ENCODE measurements around the gene RPA3.

Gene RPA3

DNA sequence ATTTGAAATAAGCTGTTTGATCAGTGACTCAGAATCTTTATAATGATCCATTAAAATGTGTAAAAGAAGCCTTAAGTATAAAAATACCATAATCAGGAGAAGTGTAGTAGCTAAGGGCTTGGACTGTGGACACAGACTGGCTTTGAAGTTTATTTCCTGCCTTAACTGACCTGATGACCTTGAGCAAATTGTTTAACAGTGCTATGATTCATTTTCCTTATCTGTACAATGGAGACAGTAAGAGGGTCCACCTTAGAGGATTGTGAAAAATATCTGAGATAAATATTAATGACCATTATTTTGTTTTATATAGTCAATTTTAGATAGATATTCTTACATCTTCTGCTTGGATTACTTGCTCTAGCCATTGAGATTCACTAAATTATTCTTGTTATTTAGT is 13.3 kb upstream of the RPA3 start:
- DNase-seq: no peak

DNA sequence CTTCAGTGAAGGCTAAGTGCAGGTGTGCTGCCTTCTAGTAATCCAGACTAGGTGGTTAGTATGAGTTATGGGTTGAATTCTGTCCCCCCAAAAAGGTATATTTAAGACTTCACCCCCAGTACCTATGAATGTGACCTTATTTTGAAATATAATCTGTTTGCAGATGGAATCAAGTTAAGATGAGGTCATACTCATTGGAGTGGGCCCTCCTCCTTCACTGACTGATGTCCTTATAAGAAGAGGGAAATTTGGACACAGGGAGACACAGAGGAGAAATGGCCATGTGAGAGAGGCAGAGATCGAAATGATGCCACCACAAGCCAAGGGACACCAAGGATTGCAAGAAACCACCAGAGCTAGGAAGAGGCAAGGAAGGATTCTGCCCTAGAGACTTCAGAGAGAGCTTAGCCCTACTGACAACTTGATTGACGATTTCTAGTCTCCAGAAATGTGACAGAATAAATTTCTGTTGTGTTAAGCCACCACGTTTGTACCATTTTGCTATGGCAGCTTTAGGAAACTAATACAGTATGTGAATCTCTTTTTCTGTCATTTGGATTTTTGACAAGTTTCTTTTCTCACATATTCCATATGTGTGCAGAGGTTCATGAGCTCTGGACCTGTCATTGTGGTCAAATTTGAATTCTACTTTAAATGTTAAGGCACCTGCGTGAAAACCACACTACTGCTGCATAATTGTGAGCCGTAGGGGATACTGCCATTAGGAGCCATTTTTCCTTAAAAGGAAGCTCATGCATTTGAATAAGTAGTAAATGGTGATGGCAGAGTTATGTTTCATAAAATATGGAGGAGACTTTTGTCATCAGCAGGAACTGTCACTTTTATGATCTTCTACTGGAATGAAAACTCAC is 2.6 kb upstream of the RPA3 start:
- DNase-seq: no peak

DNA sequence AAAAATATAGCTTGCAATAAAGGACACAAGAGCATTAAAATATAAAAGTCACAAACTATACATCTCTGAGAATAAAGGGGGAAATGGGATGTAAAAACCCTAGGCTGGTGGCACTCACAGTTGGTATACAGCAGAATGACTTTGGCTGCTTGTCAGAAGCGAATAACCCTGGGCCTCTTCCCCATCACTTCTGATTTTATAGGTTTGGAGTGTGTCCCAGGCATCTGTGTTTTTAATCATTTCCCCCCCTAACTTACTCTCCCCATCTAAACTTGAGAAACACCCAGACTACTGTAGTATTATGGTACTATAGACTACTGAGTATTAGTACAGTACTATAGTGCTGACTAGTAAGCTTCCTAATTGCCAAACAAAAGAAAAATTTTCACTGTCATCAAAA is 1.8 kb upstream of the RPA3 start:
- DNase-seq: no peak

DNA sequence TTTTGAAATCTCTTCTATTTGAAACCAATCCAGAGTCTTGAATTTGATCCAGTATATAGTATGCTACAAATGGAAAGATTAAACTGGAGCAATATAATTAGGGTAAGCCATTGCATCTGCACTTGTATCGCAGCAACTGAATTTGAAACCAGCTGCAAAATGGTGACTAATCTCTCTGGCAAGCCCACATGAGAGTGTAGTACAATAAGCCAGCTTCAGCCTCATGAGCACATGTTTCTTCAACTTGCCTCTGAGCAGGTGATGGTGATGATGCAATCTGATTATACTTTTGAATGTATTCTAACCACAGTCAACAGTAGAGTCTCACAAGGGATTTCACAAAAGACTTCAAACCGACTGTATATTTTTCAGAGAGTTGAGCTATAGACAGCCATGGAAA is 829 bp upstream of the RPA3 start:
- DNase-seq: peak; percentile 48

DNA sequence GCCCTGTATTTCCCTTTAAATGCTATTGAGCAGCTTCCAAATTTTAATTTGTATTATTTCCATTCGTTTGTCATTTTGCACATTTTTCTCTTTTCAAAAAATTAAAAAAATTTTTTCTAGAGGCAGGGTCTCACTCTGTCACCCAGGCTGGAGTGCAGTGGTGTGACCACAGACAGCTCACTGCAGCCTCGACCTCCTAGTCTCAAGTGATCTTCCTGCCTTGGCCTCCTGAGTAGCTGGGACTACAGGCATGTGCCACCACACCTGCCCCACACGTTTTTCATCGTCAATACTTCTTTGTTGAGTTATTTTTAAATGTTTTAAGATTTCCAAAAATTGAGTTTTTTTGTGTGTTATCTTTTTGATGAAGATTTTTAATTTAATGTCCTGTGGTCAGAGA is 4.7 kb downstream of the RPA3 start:
- DNase-seq: no peak

DNA sequence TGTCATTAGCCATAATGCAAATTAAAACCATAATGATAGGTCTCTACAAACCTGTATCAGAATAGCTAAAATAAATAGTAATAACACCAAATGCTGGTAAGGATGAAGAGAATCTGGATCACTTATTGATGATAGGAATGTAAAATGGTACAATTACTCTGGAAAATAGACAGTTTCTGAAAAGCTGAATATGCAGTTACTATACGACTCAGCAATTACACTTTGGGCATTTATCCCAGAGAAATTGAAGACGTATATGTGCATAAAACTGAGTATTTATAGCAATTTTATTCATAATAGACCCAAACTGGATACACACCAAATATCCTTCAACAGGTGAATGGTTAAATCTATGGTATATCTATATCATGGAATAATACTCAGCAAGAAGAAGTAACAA is 7.9 kb downstream of the RPA3 start:
- DNase-seq: no peak

DNA sequence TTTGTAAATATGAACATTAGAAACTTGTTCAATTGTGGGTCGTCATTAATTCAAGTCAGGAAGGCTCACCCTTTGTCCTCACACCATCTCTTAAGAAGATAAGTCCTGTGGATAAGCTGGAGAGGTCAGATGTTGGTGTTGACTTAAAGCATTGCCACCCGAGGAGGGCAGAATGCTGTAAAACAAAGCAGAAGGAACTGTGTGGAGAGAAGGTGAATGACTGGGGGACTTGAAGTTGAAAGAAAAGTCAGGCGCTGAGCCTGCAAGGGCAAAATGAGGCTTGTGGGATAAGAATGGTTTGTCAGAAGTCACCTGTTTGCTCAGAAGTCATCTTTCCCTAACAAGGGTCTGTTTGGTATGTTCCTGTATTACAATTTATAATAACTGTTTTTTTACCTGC is 9.1 kb downstream of the RPA3 start:
- no peak for DNase-seq

DNA sequence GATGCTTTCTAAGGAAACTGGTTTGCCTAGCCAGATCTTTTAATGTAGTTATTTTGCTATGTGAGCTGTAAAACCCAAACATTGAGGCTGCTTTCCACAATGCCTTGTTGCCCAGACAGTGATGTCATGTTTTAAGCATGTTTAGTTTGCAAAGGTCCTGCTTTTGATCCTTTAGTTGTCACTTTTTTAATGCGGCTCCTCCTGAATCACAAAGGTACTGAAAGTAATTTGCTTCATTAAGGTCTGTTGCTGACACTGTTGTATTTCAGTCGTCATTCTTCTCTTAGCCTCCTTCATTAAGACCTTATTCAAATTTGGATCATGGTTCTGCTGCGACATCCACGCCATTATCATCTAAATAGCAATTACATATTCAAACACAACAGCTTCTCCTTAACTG is 10.6 kb downstream of the RPA3 start:
- DNase-seq: no peak

DNA sequence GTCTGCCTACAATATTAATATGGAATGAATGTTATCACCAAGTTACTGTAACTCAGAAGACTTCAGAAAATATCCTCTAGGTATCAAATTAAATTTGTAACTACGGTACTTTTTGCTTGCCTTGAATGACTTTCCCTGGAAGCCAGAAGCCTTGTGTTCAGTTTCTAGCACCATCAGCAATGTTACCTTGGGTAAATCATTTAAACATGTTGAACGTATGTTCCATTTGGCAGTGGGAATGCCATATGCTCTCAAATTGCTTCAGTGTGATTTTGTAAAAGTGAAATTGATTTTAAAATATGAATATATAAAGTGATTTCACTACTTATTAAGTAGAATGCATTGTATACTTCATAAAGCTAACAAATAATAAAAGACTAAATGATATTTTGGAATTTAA is 11.2 kb downstream of the RPA3 start:
- DNase-seq: no peak

DNA sequence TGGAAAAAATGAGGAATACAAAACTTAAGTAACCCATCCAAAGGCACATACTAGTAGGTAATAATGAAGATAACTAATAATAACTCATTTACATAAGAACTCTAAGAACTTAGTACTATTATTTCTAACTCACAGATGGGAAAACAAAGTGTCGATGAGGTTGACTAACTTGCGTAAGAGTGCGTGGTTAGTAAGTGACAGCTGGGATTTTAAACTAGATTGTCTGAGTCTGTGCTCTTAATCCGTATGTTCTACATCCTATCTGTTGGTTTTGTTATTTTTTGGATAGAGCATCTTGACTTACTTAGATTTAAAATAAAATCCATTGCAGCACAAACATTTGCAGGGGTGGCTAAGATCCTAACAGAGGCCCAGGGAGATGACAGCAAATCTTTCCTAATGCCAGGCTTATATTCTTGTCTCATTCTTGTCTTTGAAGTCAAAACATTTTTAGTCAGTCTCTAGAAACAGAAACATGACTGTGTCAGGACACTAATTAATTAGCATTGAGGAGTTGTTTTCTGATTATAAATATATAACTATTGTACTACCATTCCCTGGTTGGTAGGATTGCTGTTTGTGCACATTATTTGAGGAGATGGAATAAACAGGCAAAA is 11.7 kb downstream of the RPA3 start:
- DNase-seq: no peak

DNA sequence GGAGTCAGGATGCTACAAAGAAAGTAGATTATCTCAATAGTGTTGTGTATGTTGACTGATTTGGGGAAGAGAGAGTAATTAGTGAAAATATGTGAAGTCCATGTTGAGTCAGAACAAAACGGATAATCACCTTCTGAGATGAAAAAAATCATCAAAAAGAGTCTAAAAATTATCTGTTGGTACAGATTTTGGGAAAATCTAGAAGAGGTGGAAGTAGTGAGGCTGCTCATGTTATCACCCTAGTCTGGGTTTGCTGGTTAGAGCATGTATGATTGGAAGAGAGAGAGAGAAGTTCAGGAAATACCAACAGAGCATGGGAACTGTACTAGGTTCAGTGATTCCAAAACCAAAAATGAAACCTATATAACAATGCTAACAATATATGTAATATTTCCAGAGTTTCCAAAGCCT is 12.3 kb downstream of the RPA3 start:
- DNase-seq: no peak

DNA sequence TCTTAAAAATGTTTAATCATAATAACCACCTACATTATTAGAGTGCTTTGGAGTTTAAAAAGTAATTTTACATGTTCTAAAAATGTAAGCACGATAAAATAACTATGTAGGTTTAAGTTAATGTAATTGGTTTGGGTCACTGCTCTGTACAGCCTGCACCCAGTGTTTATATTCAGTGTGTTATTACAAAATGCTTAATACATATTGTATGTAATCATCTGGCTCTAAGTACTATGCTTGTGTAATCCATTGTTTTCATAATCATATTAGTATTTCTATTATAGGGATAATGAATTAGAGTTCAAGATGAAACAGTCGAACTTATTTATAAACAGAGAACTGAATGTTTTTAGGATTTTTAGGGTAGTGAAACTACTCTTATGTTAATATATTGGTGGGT is 13.1 kb downstream of the RPA3 start:
- no peak for DNase-seq

DNA sequence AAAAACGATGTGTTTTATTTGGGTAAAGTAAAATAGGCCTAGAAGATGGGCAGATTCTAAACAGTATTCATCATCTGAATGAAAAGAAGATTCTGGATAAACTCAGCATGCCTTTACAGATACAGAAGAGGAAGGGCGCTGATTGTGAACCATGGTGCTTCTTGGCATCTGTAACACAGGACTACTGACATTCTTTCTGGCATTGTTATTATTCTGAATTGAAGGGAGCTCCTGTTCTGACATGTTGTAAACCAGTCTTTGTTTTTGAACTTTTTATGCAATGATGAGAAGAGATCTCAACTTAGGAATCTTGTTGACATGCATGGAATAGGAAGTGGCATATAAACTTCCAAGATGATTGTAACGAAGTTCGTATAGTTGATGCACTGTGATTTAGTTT is 13.5 kb downstream of the RPA3 start:
- no peak for DNase-seq

DNA sequence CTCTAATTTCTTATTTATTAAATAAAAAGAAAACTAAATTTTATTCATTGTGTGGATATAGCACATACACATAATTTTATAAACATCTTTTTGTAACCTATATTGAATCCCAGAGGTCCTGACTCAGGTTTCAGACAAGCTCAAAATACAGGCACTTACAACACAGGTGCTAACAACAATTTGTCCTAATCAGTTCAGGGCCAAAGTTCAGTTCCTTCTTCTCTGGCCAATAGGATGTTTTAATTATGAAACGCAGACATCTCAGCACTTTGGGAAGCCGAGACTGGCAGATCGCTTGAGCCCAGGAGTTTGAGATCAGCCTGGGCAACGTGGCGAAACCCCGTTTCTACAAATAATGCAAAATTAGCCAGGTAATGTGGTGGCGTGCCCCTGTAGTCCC is 15.0 kb downstream of the RPA3 start:
- no peak for DNase-seq

DNA sequence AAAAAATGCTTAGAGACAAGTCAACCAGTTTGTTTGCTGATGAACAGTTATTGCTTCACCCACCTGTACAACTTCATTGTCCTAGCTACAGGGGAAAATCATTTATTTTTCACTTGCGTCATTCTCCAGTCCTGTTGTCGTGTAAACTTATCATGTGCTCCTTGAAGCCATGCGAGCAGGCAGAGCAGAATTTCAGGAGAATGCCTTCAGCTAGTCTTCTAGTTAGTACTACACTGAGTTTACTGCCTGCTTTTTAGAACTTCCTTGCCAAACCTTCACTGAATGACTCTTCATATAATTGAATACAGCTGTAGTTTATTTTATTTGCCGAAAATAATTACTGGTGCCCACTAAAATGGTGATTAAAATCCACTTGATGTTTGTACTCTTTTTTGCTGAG is 15.6 kb downstream of the RPA3 start:
- no peak for DNase-seq

DNA sequence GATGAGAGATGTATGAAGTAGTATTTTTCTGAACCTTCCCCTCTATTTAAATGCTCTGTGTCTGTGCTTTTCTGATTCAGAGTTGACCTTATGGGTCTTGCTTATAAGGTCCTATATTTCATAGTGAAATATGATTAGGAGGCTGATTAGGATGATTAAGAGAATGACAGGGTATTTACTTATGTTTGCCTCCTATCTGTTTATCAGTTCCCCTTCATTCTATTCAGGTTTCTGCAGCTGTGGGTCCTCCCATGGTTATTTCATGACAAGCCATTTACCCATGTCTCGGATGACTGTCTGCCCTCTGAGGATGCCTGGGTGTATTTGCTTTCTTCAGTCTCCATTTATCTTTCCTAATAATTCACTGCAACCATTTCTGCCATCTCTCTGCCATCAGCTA is 16.9 kb downstream of the RPA3 start:
- DNase-seq: no peak

DNA sequence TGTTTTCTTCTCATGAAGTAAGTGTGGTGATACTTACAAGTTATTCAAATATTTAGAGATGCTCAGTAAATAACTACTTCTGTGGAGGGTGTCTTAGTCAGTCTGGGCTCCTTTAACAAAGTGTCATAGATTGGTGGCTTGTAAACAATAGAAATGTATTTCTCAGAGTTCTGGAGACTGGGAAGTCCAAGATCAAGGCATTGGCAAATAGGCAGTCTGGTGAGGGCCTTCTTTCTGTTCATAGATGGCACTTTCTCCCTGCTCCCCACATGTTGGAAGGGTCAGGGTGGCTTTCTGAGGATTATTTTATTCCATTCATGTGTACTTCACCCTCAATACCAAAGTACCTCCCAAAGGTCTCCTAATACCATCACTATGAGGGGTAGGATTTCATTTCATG is 18.4 kb downstream of the RPA3 start:
- no peak for DNase-seq

DNA sequence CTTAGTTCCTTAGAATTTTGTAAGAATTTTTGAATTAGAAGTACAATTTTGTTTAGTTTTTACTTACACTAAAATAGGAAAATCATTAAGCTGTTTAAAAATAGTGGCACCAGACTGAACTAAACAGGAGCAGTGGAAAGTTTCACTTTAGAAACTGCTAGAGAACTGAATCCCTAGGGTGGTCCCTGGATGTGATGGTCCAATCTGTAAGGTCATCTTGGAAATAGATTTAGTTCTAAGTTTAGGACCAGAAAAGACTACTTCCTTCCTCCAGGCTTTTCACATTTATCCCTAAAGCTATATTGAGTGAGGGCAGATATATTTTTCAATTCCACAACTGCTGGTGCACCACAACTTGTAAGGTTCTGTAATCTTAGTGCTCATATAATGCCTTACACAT is 19.0 kb downstream of the RPA3 start:
- no peak for DNase-seq

DNA sequence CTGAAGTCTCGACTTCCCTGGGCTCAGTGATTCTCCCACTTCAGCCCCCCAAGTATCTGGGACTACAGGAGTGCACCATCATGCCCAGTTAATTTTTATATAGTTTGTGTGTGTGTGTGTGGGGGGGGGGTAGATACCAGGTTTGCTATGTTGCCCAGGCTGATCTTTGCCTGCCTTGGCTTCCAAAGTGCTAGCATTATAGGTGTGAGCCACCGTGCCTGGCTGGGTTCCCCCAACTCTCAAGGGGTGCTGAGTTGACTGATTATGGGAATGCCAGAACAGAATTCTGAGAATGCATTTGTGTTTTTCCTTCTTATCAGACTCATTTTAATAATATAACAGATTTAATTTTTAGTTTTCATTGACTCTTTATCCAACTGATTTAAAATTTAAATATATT is 19.5 kb downstream of the RPA3 start:
- no peak for DNase-seq

DNA sequence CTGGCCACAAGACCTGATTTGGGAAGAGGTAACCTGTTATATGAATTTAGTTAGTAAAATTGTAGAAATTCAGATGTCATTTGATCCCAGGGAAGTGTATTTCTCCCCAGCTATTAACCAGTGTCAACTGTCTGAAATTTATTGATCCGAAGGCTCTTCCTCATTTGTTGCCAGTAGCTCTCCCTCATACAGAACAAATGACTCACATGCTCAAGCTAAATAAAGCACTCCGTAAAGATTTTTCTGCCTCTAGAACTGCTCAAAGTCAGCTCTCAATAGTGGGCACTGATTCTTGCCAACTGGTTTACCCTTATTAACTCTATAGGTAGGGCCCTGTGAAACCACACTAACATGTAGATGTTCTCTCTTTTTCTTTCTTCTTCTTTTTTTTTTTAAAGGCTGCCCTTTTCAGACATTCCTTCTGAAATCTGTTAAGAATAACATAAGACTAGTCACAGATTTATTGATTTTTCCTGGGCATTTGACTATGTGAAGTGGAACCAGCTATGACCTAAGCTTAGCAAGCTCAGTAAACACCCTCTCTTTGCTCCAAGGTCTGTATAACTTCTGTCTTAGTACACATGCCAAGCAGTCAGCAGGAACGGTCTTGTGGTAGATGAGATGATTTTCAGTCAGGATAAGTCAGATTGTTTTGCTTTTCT is 21.8 kb downstream of the RPA3 start:
- DNase-seq: no peak

DNA sequence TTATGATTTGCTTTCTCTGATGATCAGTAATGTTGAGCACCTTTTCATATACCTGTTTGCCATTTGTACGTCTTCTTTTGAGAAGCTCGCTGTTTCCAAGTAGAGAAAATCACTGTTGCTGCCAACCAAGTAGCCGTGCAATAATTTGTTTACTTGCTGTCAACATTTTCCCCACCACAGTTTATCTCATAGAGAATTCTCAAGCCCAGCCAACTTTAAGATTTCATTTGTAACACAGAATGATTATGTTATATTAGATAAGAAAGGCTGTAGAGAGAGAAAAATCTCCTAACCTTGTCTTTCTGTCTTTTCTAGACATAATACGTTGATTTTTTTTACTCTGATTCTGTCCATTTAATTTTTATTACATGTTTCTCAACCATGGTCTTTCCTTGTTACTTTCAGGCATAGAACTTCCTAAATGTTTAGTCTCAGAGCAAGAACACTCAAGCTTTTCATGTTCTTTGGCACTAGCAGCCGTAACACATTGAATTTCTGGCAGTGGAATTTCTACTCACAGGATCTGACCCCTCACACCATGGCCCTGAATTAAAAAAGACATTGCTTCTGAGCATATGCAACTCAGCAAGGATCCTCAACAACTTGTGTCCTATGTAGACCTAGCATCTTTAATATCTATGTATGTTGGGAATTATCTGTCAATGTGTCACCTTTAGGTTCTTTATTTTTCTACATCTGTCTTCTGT is 23.1 kb downstream of the RPA3 start:
- DNase-seq: no peak

DNA sequence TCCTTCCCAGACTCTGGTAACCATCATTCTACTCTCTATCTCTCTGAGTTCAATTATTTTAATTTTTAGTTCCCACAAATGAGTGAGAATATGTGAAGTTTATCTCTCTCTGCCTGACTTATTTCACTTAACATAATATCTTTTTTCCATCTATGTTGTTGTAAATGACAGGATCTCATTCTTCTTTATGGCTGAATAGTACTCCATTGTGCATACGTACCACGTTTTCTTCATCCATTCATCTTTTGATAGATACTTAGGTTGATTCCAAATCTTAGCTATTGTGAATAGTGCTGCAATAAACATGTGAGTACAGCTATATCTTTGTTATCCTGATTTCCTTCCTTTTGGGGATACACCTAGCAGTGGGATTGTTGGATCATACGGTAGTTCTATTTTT is 23.9 kb downstream of the RPA3 start:
- DNase-seq: no peak

DNA sequence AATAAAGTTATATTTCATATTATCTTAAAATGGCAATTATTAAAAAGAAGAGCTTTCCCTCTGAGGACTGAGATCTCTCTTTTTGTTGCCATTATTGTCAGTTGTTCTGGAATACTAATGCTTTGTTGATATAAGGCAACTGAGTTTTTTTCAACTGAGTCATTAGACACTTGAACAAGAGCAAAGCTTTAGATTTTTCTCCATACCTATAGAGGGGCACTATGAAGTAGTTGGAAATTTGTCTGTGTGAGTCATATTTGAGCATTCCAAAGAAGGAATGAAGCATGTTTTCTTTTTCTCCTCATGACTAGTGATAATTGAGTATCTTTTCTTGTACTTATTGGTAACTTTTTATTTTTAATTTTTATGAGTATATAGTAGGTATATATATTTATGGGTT is 24.5 kb downstream of the RPA3 start:
- no peak for DNase-seq

DNA sequence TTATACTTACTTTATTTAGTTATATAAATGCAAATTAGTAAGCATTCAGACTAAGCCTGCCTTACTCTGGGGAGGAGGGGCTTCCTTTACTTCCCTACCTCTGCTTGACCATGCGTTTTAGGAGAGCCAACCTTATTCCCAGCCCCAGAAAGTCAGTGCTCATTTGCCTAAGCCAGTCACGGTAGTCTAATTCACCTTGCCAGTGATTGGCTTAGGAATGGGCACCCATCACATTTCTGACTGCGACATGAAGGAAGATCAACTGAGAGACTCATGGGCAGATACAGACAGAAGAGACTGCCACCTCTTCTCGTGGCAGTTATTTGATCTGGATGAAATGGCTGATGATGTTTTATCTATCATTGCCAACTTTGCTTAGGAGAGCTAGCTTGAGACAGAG is 29.5 kb downstream of the RPA3 start:
- no peak for DNase-seq
